A204.1 (cell line): Measurements from ENCODE around the gene TANC1.

ENCODE experiments used
- FAIRE-seq: peaks from 2 replicates; lab custom pipeline; 2012; peaks lifted over from hg19 to GRCh38; lab: Jason Lieb, UNC

TANC1 gene

DNA sequence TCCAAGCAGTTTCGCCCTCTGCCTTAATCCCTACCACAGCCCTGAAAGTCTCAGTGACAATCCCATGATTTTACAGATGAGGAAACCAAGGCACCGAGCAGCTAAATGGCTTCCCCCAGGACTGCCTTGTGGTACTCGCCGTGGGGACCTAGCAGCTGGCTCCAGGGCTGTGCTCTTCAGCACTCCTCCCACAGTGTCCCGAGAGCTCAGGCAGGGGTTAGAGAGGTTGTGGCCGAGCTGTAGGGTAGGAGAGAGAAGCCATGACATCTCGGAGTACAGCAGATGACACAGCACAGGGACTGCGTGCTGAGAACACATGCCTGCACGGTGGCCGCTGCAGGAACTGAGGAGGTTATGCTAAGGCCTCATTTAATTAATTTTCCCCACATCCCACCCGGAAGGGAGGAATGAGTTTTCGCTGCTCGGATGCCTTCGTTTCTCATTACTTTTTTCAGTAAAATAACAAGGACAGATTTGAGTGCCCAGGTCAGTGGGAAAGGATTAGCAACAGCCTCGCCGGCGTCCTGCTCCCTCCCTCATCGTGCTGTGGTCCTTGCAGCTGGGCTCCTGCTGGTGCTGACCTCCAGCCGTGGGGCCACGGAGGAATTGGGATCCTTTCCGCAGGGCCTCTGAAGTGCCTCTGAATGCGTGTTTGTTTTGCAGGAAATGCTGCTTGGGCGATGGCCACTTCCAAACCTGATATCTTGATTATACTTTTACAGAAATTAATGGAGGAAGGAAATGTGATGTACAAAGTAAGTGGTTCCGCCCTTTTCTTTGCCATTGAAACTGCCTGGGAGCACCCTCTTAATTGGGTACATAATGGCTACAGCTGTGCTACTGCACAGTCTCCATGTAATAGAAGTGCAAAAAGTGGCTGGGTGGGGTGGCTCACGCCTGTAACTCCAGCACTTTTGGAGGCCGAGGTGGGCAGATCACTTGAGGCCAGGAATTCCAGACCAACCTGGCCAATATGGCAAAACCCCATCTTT, 256.9 kb downstream of the TANC1 start:
- no peak for FAIRE-seq

DNA sequence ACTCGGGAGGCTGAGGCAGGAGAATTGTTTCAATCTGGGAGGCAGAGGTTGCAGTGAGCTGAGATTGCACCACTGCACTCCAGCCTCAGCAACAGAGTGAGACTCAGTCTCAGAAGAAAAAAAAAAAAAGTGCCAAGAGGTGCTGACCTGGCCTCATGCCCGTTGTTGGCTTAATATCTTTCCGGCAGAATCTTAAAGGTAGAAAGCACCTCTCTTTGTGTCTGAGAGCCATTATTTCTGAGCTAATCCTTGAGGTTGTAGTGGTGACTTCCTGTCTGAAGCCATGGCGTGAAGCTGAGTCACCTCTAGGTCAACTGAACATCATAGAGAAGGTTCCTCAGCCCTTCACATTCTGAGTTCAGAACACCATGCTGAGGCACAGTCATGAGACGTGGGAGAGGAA, 257.6 kb downstream of the TANC1 start:
- no peak for FAIRE-seq

DNA sequence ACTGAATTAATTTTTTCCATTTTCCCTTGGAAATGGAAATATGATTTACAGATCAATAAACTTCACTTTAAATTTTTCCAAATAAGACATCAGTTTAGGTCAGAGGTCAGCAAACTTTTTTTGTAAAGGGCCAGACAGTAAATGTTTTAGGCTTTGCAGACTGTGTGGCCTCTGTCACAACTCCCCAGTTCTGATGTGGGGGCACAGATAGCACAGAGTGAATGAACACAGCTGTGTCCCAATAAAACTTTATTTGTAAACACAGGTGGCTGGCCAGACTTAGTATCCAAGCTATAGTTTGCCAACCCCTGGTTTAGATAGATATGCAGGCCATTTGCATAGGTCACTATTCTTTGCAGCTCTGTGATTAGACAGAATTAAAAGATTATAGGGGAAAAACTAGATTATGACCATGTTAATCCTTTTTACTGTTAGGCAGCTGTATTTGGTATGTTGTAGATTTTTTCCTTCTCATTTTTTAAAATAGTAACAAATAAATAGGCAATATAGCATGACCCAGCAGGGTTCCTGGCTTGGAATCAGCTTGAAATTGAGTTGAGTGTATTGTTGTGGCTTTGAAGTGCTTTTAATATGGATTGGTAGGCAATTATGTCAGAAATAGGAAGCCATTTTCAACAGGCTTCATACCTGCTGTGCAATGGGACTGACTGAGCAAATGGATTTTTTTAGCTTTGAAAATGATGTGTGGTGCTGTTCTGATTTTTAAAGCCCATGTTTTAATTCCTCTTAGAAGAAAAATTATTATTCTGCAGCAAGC, 258.4 kb downstream of the TANC1 start:
- FAIRE-seq: no peak

DNA sequence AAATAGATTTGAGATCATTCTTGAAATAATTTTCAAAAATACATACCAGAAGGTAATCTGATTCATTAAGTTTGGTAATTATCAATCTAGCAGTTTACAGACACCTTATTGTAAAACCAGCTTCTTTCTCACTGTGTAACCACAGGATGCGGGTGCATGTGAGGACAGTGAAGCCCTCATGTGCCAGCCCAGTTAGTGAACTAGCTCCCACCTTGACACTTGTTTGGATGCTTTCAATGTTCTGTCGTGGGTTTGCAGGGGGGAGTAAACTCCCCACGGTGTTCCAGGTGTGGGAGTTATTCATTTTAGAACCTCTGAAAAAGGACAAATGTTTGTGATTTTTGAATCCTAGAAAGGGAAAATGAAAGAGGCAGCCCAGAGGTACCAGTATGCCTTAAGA, 259.0 kb downstream of the TANC1 start:
- FAIRE-seq: no peak

DNA sequence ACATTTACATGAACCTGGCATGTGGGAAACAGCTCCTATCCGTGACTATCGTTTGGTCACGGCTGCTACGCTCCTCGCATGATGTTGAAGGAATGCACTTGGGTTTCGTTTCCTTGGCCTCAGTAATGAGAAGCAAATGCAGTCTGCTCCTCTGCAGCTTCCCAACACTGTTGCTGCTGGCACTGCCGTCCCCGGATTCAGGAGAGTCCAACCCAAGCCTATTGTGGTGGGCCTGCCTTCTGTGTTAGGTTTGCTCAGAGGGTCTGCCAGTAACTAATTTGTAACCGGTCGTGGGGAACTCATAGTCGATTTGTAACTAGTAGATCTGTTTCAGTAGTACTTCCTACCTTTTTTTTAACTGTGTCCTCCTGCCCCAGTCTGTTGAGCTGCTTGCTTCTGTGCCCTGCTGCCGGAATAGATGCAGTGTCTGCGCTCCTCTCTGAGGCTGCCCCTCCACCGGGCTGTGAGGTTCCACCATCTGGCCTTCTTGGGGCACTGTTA, 259.7 kb downstream of the TANC1 start:
- no peak for FAIRE-seq

DNA sequence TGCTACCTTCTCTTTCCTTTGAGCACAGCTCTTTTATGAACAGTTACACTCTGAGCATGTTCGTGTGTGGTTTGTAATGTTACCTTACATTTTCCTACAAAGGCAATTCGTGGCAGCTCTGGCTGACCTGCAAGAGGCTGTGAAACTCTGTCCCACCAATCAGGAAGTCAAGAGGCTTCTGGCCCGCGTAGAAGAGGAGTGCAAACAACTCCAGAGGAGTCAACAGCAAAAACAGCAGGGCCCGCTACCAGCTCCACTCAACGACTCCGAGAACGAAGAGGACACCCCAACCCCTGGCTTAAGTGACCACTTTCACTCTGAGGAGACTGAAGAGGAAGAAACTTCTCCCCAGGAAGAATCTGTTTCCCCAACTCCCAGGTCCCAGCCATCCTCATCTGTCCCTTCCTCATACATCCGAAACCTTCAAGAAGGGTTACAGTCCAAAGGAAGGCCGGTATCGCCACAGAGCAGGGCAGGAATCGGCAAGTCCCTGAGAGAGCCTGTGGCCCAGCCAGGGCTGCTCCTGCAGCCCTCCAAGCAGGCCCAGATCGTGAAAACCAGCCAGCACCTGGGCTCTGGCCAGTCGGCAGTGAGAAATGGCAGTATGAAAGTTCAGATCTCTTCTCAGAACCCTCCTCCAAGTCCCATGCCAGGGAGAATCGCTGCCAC, 261.2 kb downstream of the TANC1 start:
- FAIRE-seq: no peak

DNA sequence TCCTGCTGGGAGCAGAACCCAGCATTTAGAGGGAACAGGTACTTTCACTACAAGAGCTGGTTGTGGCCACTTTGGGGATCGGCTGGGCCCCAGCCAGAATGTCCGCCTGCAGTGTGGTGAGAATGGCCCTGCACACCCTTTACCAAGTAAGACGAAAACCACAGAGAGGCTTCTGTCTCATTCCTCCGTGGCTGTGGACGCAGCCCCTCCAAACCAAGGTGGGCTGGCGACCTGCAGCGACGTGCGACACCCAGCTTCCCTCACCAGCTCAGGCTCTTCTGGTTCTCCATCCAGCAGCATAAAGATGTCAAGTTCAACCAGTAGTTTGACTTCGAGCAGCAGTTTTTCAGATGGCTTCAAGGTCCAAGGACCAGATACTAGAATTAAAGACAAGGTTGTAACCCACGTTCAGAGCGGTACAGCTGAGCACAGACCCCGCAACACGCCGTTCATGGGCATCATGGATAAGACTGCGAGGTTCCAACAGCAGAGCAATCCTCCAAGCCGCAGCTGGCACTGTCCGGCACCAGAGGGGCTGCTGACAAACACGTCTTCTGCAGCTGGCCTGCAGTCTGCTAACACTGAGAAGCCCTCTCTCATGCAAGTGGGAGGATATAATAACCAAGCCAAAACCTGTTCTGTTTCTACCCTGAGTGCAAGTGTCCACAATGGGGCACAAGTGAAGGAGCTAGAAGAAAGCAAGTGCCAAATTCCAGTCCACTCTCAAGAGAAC, 261.9 kb downstream of the TANC1 start:
- no peak for FAIRE-seq

DNA sequence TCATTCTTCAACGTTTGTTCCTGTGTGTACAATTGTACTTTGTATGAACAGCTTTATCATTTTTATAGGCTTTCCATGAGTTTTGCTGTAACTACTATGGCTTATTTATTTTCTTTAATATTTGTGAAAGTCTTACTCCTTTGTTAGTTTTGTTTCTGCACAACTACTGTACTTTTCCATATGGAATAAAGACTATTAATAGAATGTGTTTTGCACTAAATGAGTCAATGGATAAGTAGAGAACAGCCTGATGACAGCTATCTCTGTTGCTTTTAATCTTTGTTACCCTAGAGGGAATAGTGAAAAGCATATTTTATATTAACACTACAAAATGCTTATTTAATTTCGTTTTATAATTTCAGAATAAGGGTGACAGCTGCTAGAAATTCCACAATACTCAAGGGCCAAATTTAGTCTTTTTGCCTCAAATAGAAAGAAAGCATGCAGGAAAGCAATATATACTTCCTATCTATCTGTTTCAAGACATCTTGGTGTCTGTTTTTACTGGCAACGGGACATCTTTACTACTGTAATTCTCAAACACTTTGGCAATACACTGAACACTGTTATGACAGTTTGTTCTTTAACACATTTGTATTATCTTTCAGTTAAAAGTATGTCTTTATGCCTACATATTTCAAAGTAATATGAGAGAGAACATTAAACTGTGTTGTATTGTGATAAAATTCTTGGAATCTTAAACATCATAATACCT, 264.2 kb downstream of the TANC1 start:
- FAIRE-seq: no peak

DNA sequence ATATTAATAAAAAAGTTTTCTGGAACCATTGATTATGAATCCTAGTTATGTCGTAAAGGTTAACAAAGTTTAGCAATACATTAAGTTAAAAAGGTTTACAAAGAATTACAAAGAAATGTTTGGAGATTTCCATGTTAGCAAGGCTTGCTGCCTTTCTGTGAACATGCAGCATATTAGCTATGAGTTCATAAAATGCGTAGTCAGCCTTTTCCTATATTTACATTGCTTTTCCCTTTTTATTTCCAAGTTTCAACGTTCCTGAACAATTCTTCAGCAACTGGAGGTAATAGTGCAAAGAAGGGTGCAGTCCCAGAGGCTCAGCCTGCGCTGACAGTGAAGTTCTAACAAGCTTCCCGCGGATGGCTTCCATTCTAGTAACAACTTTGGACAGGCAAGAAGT, 266.4 kb downstream of the TANC1 start:
- no peak for FAIRE-seq

DNA sequence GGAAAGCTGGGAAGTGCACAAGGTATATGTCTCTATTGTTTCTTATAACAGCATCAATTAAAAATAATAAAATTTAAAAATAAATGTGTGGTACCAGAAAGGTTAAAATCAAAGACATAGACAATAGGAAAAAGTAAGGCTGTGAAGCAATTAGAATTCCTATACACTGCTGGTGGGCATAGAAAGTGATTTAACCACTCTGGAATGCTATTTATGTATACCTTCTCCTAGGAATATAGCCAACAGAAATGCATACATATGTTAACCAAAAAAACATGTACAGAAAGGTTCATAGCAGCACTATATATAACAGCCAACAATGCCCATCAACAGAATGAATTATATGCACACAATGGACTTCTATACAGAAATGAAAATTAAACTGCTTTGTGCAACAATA, 275.1 kb downstream of the TANC1 start:
- no peak for FAIRE-seq

DNA sequence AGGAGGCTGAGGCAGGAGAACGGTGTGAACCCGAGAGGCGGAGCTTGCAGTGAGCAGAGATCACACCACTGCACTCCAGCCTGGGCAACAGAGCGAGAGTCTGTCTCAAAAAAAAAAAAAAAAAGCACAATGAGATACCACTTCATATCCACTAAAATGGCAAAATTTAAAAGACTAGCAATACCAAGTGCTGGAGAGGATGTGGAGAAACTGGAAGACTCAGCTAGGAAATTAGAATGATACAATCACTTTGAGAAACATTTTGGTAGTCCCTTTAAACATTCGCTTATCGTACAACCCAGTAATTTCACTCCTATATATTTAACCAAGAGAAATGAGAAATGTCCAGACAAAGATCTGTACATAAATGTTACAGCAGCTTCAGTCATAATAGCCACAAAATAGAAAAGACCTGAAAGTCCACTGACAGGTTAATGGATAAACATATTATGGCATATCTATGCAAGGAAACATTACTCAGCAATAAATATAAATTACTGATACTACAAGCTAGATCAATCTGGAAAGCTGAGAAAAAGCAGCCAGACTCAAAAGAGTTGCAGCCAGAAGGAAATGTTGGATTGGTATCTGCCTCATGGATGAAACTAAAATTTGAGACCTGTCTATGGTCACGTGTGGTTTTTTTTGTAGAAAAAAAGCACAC, 278.0 kb downstream of the TANC1 start:
- no peak for FAIRE-seq

DNA sequence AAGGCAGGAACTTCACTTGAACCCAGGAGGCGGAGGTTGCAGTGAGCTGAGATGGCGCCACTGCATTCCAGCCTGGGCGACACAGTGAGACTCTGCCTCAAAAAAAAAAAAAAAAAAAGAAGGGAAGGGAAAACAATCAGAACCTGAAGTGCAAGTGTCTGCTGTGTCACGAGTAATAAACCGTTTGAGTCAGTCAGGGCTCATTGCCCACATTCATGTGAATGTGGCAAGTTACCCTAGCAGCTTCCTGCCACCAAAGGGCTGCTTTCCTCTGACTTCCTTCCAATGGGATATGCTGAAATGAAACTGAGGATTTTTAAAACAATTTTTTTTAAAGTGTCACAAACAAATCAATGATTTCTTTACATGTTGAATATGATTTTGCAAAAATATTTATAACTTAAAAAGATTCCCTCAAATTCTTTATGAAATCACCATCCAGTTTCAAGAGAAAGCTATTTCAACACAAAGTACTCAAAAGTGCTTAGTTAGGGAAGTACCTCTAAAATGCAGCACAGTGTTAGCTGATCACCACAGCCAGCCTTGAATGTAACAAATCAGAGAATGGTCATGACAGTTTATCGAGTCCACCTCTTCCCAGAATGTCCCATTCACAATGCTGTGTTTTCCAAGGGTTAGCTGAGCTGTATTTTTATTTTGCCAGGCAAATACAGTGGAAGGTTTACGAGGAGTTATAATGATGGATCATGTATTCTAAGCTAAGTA, 281.7 kb downstream of the TANC1 start:
- FAIRE-seq: no peak

DNA sequence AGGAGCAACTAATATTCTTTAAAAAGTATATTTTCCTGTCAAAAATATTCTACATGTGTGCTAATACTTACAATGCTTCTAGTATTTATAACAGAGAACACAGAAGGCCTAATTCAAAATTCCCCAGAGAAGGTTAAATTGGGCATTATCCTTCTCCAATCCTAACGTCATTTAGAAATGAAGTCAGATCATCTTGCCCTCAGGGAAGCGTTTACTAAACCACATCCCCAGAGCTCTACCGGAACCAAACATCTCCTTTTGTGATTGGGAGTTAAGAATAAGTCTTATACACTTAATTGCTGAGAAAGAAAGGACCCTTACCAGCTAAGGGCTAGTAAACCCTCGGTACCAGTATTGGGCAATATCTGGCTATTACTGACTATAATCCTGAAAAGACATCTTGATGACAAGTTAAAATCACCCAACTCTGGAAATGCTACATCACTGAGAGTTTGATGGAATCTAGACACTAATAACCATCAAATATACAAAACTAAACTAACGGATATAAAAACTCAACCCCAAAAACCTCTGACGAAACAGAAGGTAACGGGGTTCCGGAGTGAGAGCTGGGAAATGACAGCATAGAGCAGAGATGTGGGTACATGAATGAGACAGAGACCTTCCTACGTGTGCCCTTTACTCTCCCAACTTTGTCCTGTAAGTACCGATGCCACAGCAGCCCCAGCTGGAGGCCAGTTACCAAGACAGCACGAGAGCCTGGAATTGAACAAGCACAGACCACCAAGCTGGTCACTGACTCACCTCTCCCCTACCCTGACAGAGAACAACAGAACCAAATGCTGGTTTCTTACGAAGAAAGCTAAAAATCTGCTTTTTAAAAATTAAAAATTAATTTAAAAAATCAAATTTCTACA, 283.1 kb downstream of the TANC1 start:
- no peak for FAIRE-seq

DNA sequence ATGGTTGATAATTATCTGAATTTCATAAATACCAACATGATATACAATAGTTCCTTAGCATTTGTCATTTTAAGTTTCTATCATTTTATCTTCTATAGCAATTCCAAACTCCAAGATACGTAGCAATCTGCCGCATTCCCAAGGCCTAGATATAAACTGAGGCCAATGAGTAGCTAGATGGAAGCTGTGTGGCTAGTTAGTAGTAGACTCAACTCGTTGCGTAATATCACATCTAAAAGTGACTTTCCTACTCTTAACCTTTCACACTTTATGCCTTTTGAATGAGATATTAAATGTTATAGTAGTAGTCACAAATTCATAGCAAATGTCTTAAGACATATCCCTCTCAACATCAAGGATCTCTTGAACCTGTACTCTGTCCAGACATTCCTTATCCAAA, 284.5 kb downstream of the TANC1 start:
- no peak for FAIRE-seq

DNA sequence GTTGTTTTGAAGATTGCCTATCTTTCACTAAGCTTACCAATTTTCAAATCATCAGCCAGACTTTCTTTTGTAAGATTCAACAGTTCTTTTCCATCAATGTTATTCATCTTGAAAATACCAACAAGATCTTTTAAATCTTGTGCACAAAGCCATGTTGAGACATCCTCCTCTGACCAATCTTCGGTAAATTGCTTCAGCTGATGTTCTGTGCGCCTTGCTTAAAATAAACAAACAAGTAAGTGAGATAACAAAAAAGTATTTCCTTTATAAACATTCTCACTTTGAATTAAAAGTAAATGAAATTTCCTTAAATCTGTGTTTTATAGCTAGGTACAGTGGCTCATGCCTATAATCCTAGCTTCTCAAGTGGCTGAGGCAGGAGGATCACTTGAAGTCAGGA, 287.7 kb downstream of the TANC1 start:
- FAIRE-seq: no peak

DNA sequence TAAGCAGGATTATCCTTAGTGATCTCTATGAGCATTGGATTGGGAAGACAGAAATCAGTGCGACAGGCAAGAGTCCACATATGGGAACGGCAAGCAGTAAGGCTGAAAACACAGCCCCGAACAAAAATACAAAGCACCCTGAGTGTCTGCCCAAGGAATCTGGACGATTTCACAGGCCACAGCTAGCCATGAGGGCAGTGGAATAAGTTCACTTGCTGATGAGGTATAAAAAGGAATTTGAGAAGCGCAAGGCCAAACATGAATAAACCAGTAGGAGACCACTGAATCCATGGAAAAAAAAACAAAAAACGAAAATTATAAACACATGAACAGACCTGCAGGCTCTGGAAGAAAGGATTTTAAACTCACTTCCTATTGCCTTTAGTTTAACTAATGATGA, 293.8 kb downstream of the TANC1 start:
- no peak for FAIRE-seq

DNA sequence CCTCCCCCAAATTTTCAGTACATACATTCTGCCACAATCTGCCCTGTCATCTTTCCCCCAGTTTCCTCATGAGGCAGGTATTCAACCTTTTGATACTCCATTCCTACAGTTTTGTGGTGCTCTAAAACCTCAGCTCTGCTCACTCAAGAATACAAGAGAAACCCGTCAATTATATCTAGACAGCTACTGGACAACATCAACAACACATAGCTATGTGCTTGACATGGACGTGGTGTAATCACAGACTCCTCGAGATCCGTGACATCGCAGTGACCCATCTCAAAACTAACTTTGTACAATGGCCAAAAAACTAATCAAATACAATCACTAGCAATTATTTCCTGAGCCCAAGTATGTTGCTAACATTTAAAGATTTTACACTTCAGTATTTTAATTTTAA, 294.5 kb downstream of the TANC1 start:
- no peak for FAIRE-seq

DNA sequence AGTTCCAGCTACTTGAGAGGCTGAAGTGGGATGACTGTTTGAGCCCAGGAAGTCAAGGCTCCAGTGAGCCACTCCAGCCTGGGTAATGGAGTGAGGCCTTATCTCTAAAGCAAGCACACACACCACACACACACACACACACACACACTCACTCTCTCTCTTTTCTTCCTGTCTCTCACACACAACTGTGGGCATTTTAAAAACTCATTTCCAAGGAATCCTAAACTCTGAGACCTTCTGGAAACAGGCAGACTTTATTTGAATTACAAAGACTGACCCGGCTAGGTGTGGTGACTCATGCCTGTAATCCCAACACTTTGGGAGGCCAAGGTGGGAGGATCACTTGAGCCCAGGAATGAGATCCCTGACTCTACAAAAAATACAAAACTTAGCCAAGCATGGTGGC, 296.7 kb downstream of the TANC1 start:
- FAIRE-seq: no peak

DNA sequence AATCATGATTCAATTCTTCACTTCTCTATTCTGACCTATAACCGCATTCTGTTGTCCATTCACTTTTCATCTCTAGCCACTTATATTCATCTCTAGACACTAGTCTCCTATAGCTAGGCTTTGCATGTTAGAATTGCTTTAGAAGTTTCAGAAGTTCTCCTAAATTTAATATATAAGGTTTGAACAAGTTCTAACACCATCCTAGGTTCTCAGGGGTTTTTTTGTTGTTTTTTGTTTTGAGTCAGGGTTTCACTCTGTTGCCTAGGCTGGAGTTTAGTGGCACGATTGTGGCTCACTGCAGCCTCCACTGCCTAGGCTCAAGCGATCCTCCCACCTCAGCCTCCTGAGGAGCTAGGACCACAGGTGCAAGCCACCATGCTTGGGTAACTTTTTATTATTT, 298.1 kb downstream of the TANC1 start:
- FAIRE-seq: no peak
